Retinal pigment epithelial cell (primary cell): ENCODE measurements around the gene NUF2.
"Not testable (repeated sequence)": the region's sequence is repeated elsewhere in the genome, so short reads cannot be mapped to it uniquely, and the experiment has no call there.

Experiments
- DNase-seq: peaks from one replicate; pipeline ENCODE4 v3.0.0-alpha.2; 2010; ENCODE audit warnings: low read depth
- H3K4me3 ChIP-seq: 2 replicates; pipeline ENCODE4 v1.5.1; 2011; ENCODE audit warnings: mild to moderate bottlenecking, low read length, control low read depth, moderate library complexity
- TF ChIP-seq, protein P1 (sequence below): conservative IDR thresholded peaks from 2 replicates; pipeline ENCODE4 v1.5.1; 2011; ENCODE audit warnings: low read depth, low read length, control low read depth, inconsistent platforms

The NUF2 gene

DNA sequence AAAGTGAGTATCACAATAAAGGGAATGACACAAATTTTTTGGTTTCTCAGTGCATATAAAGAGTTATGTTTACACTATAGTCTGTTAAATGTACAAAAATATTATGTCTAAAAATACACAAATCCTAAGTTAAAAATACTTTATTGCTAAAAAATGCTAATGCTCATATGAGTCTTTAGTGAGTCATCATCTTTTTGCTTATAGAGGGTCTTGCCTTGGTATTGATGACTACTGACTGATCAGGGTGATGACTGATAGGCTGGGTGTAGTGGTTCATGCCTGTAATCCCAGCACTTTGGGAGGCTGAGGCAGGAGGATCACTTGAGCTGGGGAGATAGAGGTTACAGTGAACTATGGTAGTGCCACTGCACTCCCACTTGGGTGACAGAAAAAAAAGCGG, 12.9 kb upstream of the NUF2 start:
- TF ChIP-seq, protein P1, sequence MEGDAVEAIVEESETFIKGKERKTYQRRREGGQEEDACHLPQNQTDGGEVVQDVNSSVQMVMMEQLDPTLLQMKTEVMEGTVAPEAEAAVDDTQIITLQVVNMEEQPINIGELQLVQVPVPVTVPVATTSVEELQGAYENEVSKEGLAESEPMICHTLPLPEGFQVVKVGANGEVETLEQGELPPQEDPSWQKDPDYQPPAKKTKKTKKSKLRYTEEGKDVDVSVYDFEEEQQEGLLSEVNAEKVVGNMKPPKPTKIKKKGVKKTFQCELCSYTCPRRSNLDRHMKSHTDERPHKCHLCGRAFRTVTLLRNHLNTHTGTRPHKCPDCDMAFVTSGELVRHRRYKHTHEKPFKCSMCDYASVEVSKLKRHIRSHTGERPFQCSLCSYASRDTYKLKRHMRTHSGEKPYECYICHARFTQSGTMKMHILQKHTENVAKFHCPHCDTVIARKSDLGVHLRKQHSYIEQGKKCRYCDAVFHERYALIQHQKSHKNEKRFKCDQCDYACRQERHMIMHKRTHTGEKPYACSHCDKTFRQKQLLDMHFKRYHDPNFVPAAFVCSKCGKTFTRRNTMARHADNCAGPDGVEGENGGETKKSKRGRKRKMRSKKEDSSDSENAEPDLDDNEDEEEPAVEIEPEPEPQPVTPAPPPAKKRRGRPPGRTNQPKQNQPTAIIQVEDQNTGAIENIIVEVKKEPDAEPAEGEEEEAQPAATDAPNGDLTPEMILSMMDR = no peak
- no peak for DNase-seq

DNA sequence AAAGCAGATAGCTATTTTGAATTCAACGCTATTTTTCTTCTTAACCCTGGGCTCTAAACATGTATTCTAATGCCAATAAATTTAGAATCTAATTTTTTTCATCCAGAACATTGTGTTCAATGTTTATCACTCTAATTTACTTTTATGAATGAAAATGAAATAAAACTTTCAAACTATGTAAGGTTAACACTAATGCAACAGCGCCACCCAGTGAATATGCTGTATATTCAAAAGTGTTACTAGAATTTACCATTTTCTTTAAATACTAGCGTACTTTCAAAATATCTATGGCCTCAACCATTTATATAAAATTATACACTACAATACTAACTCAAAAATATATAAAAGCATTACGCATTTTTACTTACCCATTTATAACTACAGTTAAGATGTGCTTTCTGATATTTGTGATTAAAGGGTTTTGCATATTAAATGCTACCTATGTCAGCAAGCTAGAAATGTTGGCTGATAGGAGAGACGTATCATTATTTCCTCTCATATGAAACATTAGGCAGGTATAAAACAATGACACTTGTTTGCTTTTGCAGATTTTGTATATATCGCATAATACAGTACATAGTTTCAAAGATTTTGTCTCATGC, 5.9 kb upstream of the NUF2 start:
- TF ChIP-seq, protein P1 = peak; percentile 53
- H3K4me3 ChIP-seq = no peak overlapping the region
- DNase-seq = no peak

More for the DNA sequence above, 12.9 kb upstream of the NUF2 start:
- H3K4me3 ChIP-seq = no peak overlapping the region

DNA sequence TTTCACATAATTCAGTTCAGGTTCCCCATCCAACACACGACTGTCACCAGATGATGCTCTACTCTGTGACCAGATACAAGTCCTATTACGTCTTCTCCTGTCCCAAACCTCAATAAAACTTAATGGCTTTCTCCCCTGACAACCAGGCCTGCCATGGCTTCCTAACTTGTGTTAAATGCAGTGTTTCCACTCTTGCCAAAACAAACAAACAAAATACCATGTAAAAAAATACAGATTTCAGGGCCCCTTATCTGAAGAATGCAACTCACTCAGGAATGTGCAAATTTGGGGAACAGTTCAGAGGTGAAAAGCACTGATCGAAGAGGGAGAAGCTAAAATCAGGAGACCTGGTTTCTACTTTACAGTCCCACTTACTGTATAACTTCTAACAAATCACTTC, 863 bp upstream of the NUF2 start:
- TF ChIP-seq, protein P1 = no peak
- H3K4me3 ChIP-seq = peak overlapping the region; percentile 81
- no peak for DNase-seq

DNA sequence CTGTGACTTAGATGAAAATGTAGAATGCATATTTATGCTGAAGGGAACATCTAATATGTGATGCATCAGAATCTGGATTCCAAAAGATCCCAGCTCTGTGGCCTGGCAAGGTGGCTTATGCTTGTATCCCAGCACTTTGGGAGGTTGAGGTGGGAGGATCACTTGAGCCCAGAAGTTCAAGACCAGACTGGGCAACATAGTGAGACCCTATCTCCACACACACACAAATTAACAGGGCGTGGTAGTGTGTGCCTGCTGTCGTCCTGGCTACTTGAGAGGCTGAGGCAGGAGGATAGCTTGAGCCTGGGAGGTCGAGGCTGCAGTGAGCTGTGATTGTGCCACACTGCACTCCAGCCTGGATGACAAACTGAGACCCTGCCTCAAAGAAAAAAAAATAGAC, 1.6 kb downstream of the NUF2 start:
- DNase-seq = not testable (repeated sequence)
- H3K4me3 ChIP-seq = peak overlapping the region; percentile 81

DNA sequence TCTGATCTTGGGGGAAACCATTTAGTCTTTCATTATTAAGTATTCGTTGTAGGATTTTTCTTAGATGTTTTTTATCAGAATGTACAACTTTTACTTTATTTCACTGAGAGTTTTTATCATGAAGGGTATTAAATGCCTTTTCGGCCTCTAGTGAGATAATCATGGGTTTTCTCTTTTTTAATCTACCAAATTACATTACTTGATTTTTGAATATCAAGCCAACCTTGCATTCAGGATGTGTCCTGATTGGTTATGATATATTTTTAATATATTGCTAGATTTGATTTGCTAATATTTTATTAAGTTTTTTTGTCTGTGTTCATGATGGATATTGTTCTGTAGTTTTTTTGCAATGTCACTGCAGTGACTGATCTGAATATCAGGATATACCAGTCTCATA, 9.4 kb downstream of the NUF2 start:
- no peak for DNase-seq
- no peak overlapping the region for H3K4me3 ChIP-seq
- TF ChIP-seq, protein P1 = no peak

DNA sequence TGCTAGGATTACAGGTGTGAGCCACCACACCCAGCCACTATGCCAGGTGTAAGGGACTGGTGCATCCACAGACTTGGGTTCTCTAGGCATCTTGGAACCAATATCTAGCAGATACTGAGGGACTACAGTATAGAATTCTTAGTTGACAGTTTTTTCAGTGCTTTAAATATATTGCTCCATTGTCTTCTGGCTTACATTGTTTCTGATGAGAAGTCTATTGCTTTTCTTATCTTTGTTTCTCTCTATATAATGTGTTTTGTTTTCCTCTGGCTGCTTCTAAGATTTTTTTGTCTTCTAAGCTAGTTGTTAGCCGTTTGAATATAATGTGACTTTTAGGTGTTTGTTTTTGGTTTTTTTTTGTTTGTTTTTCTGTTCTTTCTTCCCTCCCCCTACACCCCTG, 13.5 kb downstream of the NUF2 start:
- TF ChIP-seq, protein P1 = no peak
- no peak overlapping the region for H3K4me3 ChIP-seq

DNA sequence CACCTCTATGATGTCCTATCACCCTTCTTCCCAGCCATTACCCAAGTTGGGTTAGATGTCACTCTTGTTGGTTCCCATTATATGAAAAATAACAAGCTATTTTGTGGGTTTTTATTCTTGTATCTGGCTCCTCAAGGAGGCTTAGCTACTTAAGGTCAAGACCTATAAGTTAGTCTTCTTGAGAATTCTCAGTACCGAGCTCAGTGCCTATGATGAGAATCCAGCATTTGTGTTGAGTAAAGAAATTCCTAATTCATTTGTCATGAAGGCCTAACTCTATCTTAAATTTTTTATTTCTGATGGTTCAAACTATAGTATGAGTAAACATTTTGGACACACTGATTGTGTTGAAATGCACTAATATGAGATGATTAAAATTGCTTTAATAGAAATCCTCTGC, 15.9 kb downstream of the NUF2 start:
- DNase-seq = peak; percentile 52
- TF ChIP-seq, protein P1 = no peak
- H3K4me3 ChIP-seq = no peak overlapping the region

More for the DNA sequence above, 13.5 kb downstream of the NUF2 start:
- DNase-seq = no peak
